Sigmoid colon (tissue), 3 donors: Measurements from ENCODE around the gene FOXP1.

Experiments used
- CTCF ChIP-seq, 4 experiments: fragments of 450-650 bp in 3 of 4; fragments of 200-600 bp in 1 of 4; IDR thresholded peaks; one replicate each; pipeline ENCODE4 v1.5.1; 2016 to 2019; ENCODE audit warnings: antibody characterized with exemption in 4 of 4, mild to moderate bottlenecking in 3 of 4, moderate library complexity in 2 of 4
- POLR2A ChIP-seq, 2 donors: fragments of 450-650 bp; IDR thresholded peaks; one replicate each; pipeline ENCODE4 v1.6.1; 2016; ENCODE audit warnings: antibody characterized with exemption in 2 of 2, mild to moderate bottlenecking in 2 of 2, moderate library complexity in 2 of 2

DNA sequence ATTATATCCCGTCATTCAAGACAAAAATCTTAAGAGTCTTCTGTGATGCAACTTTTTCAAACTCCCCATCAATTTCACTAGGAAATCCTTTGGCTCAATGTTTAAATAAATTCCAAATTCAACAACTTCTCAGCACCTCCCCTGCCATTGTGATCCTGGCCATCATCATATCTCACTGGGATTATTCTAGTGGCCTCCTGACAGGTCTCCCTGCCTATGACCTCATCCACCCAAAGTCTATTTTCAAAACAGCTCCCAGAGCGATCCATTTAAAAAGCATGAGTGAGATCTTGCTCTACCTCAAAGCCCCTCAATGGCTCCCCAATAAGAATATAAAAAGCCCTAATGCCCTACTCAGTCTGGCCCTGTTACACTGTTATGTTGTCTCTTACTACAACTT is 293.2 kb downstream of the FOXP1 start:
- TF ChIP-seq POLR2A (IDR thresholded peaks at IDR 0.05) (no peak), CTCF (IDR thresholded peaks at IDR 0.05) (no peak)
